Muscle layer of colon (tissue), 2 donors: ENCODE results near the gene CD163.
"Not testable (repeated sequence)": the region's sequence is repeated elsewhere in the genome, so short reads cannot be mapped to it uniquely, and the experiment has no call there.

ENCODE experiments used
- H3K27ac ChIP-seq: one replicate; pipeline ENCODE4 v1.7.0; 2013; ENCODE audit warnings: low read depth, mild to moderate bottlenecking, low read length, moderate library complexity
- H3K27me3 ChIP-seq, 2 donors: one replicate each; pipeline ENCODE4 v1.7.0; 2013; ENCODE audit warnings: low read length in 2 of 2, mild to moderate bottlenecking in 2 of 2; ENCODE audit not compliant: insufficient read depth in 2 of 2, control insufficient read depth in 1 of 2
- H3K36me3 ChIP-seq: one replicate; pipeline ENCODE4 v1.7.0; 2013; ENCODE audit warnings: mild to moderate bottlenecking, low read length; ENCODE audit not compliant: insufficient read depth
- H3K4me1 ChIP-seq: one replicate; pipeline ENCODE4 v1.7.0; 2013; ENCODE audit warnings: mild to moderate bottlenecking, low read length; ENCODE audit not compliant: insufficient read depth
- H3K4me3 ChIP-seq, 2 donors: one replicate each; pipeline ENCODE4 v1.7.0; 2013; ENCODE audit warnings: low read length in 2 of 2, low read depth in 1 of 2, mild to moderate bottlenecking in 1 of 2, moderate library complexity in 1 of 2
- H3K9ac ChIP-seq: one replicate; pipeline ENCODE4 v1.7.0; 2013; ENCODE audit warnings: low read length
- H3K9me3 ChIP-seq: one replicate; pipeline ENCODE4 v1.7.0; 2013; ENCODE audit warnings: mild to moderate bottlenecking, low read length
- donor health status: abdominal sarcoma.
- donor health status: Adenocarcinoma of cecum.

CD163 gene

DNA sequence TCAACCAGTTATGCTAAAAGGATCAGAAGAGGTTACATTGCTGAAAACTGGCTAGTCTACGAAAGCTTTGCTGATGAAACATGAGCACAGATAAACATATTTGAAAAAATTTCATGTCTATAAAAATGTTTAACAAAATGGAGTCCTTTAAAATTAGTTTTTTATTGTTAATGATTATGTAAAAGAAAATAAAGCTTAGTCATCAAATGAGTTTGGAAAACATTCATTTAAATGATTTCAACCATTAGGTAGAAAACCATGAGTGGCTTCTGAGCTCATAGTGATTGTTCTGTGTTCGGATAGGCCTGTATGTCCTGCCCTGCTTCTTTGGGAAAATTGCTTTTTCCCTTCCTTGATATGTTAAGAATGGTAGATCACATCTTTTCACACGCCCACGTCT lies 59.0 kb downstream of the CD163 start:
- Histone ChIP-seq H3K9me3 (no peaks in the 10 kb centered on the region), H3K36me3 (no peaks in the 10 kb centered on the region), H3K27ac (no peak overlapping the region), H3K4me1 (no peaks in the 10 kb centered on the region), H3K27me3 (peaks cover 4 to 5% of the 10 kb centered on the region in 2 donors), H3K9ac (no peak overlapping the region), H3K4me3 (no peak overlapping the region)

- H3K9ac ChIP-seq, result no peak within 1 kb of the TSS
- H3K4me1 ChIP-seq, result no peaks in the 10 kb centered on the region
- no peaks in the 10 kb centered on the region for H3K36me3 ChIP-seq
- H3K27me3 ChIP-seq, result peaks cover 4 to 6% of the 10 kb centered on the region in 2 donors
- H3K27ac ChIP-seq, result no peak within 1 kb of the TSS
- no peak within 1 kb of the TSS for H3K4me3 ChIP-seq
- H3K9me3 ChIP-seq, result no peaks in the 10 kb centered on the region
Observed at GRCh38 chr12:7444076-7444475, 59.5 kb downstream of the CD163 start, which contains the start of gene CD163L1. Gene CD163L1, minus strand, starts transcription at chr12:7444153. Its CDS starts 26 bp downstream, at chr12:7444127.

GRCh38 chr12:7441216-7441615 lies 62.4 kb downstream of the CD163 start:
- H3K4me3 ChIP-seq, result no peak overlapping the region
- no peaks in the 10 kb centered on the region for H3K4me1 ChIP-seq
- no peak overlapping the region for H3K27ac ChIP-seq
- H3K27me3 ChIP-seq, result peaks cover 4 to 6% of the 10 kb centered on the region in 2 donors
- no peaks in the 10 kb centered on the region for H3K9me3 ChIP-seq
- no peak overlapping the region for H3K9ac ChIP-seq
- no peaks in the 10 kb centered on the region for H3K36me3 ChIP-seq

DNA sequence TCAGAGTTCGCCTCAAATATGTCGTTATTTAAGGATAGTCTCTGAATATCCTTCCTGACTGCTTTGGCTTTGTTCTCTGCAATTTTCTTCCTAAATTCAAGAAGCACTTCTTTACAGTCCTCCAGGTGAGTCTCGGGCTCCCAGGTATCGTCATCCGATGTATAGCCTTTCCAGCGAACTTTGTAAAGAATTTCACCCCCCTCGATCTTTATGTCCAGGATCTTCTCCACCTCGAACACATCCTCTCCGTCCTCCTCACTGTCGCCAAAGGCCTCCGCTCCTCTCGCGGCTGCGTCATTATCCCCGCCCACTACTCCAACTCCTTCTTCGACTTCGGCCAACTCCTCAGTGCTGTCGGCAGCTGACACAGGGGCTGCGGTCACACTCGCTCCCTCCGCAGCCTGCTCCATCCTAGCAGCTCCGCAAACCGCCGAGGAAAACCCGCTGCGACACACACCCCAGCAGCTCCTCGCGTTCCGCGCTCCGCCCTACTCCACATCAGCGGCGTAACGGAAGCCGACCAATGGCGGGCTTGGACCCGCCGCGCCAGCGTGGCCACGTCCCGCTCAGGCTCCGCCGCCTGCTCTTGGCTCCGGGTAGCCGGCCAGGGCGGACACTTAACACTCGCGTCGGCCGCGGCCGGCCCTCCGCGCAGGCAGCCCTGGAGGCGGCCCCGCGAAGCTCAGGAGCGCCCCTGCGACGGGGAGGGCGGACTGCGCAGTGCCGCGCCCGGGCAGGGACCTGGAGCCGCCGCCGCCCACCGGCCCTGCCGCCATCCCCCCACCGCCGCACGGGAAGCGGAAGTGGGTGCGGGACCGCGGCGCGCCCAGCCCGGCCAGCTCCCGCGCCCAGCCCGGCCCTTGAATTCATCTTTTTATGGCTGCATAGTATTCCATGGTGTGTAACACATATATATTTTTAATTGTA lies 63.7 kb downstream of the CD163 start:
- Histone ChIP-seq H3K9me3 (no peaks in the 10 kb centered on the region), H3K27ac (no peak overlapping the region), H3K36me3 (no peaks in the 10 kb centered on the region), H3K27me3 (peaks cover 4 to 6% of the 10 kb centered on the region in 2 donors), H3K9ac (no peak overlapping the region), H3K4me3 (no peak overlapping the region), H3K4me1 (no peaks in the 10 kb centered on the region)

DNA sequence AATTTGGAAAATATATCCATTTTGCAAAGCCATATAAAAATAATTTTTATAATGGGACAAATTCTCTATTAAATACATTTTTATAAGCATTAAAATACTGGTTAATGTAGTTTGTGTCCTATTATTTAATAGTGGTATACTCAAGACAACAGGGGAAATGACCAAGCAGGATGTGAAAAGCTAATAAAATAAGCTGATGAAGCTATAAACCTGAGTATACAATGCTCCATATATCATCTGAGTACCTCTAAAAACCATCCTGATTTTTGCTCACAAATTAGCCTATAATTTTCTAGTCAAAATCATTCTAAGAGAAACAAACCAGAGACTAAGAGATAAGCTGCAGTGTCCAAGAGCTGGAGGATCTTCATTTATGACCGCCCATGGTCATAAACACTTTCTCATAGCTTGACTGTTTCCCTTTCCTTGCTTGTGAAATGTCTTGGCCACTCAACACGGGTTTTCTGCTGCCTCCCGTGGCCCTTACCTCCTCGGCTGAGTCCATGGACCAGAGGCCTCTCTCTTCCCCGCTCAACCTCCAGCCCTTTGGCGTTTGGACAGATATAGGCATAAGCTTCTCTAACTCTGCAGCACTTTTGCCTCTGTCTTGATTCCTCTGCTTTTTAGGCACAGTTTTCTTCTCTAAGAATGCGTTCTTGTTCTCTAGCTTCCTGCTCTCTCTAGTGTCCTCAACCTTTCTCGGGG lies 65.1 kb downstream of the CD163 start:
- not testable (repeated sequence) for H3K27me3 ChIP-seq, H3K9ac ChIP-seq, H3K36me3 ChIP-seq, H3K4me3 ChIP-seq, H3K9me3 ChIP-seq, H3K4me1 ChIP-seq, H3K27ac ChIP-seq

- not testable (repeated sequence) for H3K9me3 ChIP-seq, H3K36me3 ChIP-seq, H3K9ac ChIP-seq, H3K27me3 ChIP-seq, H3K4me1 ChIP-seq, H3K4me3 ChIP-seq, H3K27ac ChIP-seq
Observed at GRCh38 chr12:7437494-7437893, 66.1 kb downstream of the CD163 start.

- no peak overlapping the region for H3K9ac ChIP-seq
- H3K36me3 ChIP-seq, result no peaks in the 10 kb centered on the region
- no peak overlapping the region for H3K4me3 ChIP-seq
- H3K27ac ChIP-seq, result no peak overlapping the region
- H3K4me1 ChIP-seq, result no peaks in the 10 kb centered on the region
- H3K27me3 ChIP-seq, result peaks cover 0 to 2% of the 10 kb centered on the region in 2 donors
- no peaks in the 10 kb centered on the region for H3K9me3 ChIP-seq
Observed at GRCh38 chr12:7434670-7435069, 68.9 kb downstream of the CD163 start.

- no peaks in the 10 kb centered on the region for H3K9me3 ChIP-seq
- no peaks in the 10 kb centered on the region for H3K4me1 ChIP-seq
- no peak overlapping the region for H3K27ac ChIP-seq
Observed at GRCh38 chr12:7433276-7433822, 70.2 kb downstream of the CD163 start.

DNA sequence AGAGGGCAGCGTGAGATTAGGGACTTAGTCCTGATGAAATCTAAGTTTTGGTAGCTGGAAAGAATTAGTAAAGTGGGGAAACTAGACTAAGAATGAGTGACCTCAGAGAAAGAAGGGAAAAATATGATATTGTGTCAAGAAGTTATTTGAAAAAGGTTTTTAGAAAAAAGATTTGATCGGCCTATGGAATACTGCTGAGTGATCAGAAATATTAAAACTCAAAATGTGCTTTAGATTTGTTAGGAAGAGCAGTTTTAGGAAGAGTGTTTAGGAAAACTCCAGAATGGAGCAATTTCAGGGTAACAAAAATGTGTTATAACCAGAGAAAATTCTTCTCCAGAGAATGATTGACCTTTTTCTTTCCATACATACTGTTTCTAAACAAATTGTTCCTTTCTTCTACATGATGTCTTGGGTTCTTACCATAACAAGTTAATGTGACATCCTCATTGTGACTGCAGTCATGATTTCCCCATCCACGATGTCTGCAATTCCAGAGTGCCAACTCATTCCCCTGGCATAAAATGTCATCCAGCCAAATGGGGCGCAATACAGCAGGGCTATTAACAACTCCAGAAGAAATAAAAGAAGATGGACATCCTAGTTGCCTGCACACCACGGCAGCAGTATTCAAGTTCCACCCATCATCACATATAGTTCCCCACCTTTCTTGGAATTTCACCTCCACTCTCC lies 71.4 kb downstream of the CD163 start:
- no peaks in the 10 kb centered on the region for H3K9me3 ChIP-seq
- H3K27me3 ChIP-seq, result no peaks in the 10 kb centered on the region
- H3K36me3 ChIP-seq, result no peaks in the 10 kb centered on the region
- no peak overlapping the region for H3K27ac ChIP-seq
- no peak overlapping the region for H3K9ac ChIP-seq
- H3K4me1 ChIP-seq, result no peaks in the 10 kb centered on the region
- no peak overlapping the region for H3K4me3 ChIP-seq

More at GRCh38 chr12:7433276-7433822, 70.2 kb downstream of the CD163 start:
- no peaks in the 10 kb centered on the region for H3K27me3 ChIP-seq
- H3K4me3 ChIP-seq, result no peak overlapping the region
- H3K36me3 ChIP-seq, result no peaks in the 10 kb centered on the region
- H3K9ac ChIP-seq, result no peak overlapping the region
